ENCODE measurements around the gene TENM4.

DNA sequence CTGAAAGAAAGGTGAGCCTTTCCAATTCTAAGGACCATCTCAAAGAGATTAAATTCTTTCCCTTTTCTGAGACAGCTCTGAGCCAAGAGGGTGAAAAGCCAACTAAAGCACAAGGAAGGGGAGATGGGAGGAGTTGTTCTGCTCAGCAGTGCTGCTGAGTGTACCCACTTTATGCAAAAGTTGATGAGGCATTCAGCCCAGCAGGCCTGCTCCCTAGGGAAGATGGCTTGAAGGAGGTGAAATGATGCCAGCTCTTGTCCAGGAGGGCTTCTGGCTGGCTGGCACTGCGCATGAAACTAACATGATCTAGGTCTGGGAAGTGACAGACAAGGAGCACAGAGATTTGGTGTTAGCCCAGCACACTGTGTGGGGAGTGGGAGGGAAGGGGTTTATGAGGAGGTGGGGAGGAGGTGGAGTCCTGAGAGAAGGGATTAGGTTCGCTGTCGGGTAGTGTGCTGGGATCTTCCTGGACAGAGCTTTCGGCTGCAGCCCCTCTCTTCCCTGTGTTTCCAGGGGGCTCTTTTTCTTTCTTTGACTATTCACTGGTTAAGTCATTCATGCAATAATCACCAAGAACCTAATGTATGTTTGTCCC lies 640.6 kb downstream of the TENM4 start:
- TF ChIP-seq, protein P1, sequence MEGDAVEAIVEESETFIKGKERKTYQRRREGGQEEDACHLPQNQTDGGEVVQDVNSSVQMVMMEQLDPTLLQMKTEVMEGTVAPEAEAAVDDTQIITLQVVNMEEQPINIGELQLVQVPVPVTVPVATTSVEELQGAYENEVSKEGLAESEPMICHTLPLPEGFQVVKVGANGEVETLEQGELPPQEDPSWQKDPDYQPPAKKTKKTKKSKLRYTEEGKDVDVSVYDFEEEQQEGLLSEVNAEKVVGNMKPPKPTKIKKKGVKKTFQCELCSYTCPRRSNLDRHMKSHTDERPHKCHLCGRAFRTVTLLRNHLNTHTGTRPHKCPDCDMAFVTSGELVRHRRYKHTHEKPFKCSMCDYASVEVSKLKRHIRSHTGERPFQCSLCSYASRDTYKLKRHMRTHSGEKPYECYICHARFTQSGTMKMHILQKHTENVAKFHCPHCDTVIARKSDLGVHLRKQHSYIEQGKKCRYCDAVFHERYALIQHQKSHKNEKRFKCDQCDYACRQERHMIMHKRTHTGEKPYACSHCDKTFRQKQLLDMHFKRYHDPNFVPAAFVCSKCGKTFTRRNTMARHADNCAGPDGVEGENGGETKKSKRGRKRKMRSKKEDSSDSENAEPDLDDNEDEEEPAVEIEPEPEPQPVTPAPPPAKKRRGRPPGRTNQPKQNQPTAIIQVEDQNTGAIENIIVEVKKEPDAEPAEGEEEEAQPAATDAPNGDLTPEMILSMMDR (IDR thresholded peaks at IDR 0.05 in 4 of 5, conservative IDR thresholded peaks at IDR 0.05 in 1 of 5) = no peak
- TF ChIP-seq POLR2A (IDR thresholded peaks at IDR 0.05) = no peak

Data from gastrocnemius medialis (tissue), 4 donors.